HCT116 (cell line): ENCODE data around the gene ACBD4.

Experiments
- CTCF ChIP-seq, 3 experiments: fragments of 200-600 bp in 1 of 3; sonication (generic) in 1 of 3; IDR thresholded peaks in 2 of 3; conservative IDR thresholded peaks in 1 of 3; 2 replicates each; pipeline ENCODE4 v1.5.1; 2012 to 2017; ENCODE audit warnings: low read depth in 2 of 3, low read length in 2 of 3, antibody characterized with exemption in 1 of 3, borderline replicate concordance in 1 of 3, control low read depth in 1 of 3, mild to moderate bottlenecking in 1 of 3, mixed read lengths in 1 of 3, mixed run types in 1 of 3, moderate library complexity in 1 of 3; ENCODE audit not compliant: insufficient read depth in 1 of 3
- EGR1 ChIP-seq: IDR thresholded peaks from 2 replicates; pipeline ENCODE4 v1.6.1; 2012; ENCODE audit warnings: low read depth
- EZH2 ChIP-seq: fragments of 200-600 bp; sonication (generic); IDR thresholded peaks from 2 replicates; pipeline ENCODE4 v1.6.1; 2017; ENCODE audit warnings: antibody characterized with exemption, mixed run types
- POLR2A ChIP-seq: IDR thresholded peaks from 2 replicates; pipeline ENCODE4 v1.7.0; 2011; ENCODE audit warnings: borderline replicate concordance; ENCODE audit not compliant: insufficient read depth, insufficient read length; ENCODE audit errors: extremely low read depth
- POLR2AphosphoS5 ChIP-seq: IDR thresholded peaks from 2 replicates; pipeline ENCODE4 v1.6.1; 2011; ENCODE audit warnings: mild to moderate bottlenecking, low read depth, low read length, moderate library complexity
- RAD21 ChIP-seq: IDR thresholded peaks from 2 replicates; pipeline ENCODE4 v1.6.1; 2012; ENCODE audit warnings: low read depth, mild to moderate bottlenecking
- YY1 ChIP-seq: IDR thresholded peaks from 2 replicates; pipeline ENCODE4 v1.6.1; 2011; ENCODE audit warnings: low read length, low read depth, moderate library complexity, mild to moderate bottlenecking; ENCODE audit not compliant: insufficient replicate concordance; ENCODE audit errors: extremely low read depth
- ZBTB33 ChIP-seq: IDR thresholded peaks from 2 replicates; pipeline ENCODE4 v1.6.1; 2011; ENCODE audit warnings: mild to moderate bottlenecking, low read length, moderate library complexity; ENCODE audit not compliant: insufficient replicate concordance; ENCODE audit errors: extremely low read depth
- TF ChIP-seq, protein P1 (sequence below): IDR thresholded peaks from 2 replicates; pipeline ENCODE4 v1.6.1; 2012

GRCh38 chr17:45184144-45184543 lies 48.7 kb downstream of the ACBD4 start:
- TF ChIP-seq, protein P1, sequence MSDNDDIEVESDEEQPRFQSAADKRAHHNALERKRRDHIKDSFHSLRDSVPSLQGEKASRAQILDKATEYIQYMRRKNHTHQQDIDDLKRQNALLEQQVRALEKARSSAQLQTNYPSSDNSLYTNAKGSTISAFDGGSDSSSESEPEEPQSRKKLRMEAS = no peak
- TF ChIP-seq POLR2A (no peak), CTCF (IDR thresholded peaks at IDR 0.05 in 2 of 3, conservative IDR thresholded peaks at IDR 0.05 in 1 of 3; ENCODE audit: borderline replicate concordance in 1 of 3, insufficient read depth in 1 of 3, low read depth in 2 of 3, low read length in 2 of 3) (no peak), POLR2AphosphoS5 (no peak), YY1 (no peak), EGR1 (no peak), RAD21 (no peak), EZH2 (no peak), ZBTB33 (no peak)
